ENCODE measurements around the gene TUBA3D. TPM values are rescaled to one million over a fixed set of nuclear protein-coding genes. Genes with fewer than 3 reads are reported as not detected.
"Not testable (repeated sequence)": the region's sequence is repeated elsewhere in the genome, so short reads cannot be mapped to it uniquely, and the experiment has no call there.

The TUBA3D gene
- total and polyA plus RNA-seq, 7 experiments from 2014 or later = not detected

DNA sequence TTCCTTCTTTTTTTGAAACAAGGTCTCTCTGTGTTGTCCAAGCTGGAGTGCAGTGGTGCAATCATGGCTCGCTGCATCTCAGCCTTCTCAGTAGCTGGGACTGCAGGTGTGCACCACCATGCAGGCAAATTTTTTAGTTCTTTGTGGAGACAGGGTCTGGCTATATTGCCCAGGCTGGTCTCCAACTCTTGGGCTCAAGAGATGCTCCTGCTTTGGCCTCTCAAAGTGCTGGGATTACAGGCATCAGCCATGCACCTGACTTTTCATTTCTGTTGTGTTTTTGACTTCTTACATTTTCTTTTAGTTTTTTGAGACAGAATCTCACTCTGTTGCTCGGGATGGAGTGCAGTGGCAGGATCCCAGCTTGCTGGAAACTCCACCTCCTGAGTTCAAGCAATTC lies 49.3 kb downstream of the TUBA3D start:
- intact Hi-C loops (cut with micrococcal nuclease) = loop anchor here (10.0 kb wide), 2 partner anchors 110 to 150 kb away; no protein-coding TSS in a partner anchor
- ATAC-seq = not testable (repeated sequence)

DNA sequence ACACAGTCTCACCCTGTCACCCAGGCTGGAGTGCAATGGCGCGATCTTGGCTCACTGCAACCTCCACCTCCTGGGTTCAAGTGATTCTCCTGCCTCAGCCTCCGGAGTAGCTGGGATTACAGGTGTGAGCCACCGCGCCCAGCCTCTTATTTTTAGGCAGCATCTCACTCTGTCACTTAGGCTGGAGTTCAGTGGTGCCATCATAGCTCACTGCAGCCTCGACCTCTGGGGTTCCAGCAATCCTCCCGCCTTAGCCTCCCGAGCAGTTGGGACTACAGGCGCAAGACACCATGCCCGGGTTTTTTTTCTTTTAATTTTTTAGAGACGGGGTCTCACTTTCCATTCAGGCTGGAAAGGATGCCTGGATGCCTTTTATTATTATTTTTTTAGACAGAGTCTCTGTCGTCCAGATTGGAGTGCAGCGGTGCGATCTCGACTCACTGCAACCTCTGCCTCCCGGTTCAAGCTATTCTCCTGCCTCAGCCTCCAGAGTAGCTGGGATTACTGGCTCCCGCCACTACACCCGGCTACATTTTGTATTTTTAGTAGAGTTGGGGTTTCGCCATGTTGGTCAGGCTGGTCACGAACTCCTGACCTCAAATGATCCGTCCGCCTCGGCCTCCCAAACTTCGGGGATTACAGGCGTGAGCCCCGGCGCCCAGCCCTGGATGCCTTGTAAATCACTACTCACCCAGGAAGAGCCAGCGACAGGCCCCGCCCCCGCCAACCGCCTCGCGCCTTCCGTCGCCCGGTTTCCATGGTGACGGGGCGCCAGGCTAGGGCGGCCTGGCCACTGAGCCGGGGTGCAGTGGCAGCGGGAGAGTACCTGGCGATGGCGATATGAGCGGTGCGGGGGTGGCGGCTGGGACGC lies 51.4 kb downstream of the TUBA3D start, which contains the start of gene CCDC74A:
Gene CCDC74A (plus strand): TSS at position 758 of the 871 bp plus-strand sequence. CDS start 83 bp downstream, at position 841.
- H3K27ac ChIP-seq (ENCODE audit: low read depth, low read length) = peak within 1 kb of the TSS; percentile 35

More for the DNA sequence above, 49.3 kb downstream of the TUBA3D start:
- H3K9me3 Mint-ChIP-seq; H3K36me3 ChIP-seq (ENCODE audit: control insufficient read depth in 2 of 3, insufficient read depth in 3 of 3, low read length in 3 of 3); H3K4me3 Mint-ChIP-seq; H3K4me1 ChIP-seq (ENCODE audit: control insufficient read depth in 2 of 2, insufficient read depth in 2 of 2, low read length in 2 of 2); H3K9me3 ChIP-seq (ENCODE audit: control insufficient read depth in 2 of 3, low read length in 3 of 3); DNase-seq; H3K36me3 Mint-ChIP-seq; H3K27me3 ChIP-seq (ENCODE audit: control insufficient read depth in 2 of 2, insufficient read depth in 2 of 2, low read length in 2 of 2); H3K27me3 Mint-ChIP-seq; H3K27ac Mint-ChIP-seq; H3K4me3 ChIP-seq (ENCODE audit: low read length); POLR2A ChIA-PET; H3K27ac ChIP-seq (ENCODE audit: low read depth, low read length); CTCF ChIA-PET: not testable (repeated sequence)
- peaks cover 0 to 15% (median 6%) of the 10 kb centered on the region in 7 donors for H3K4me1 Mint-ChIP-seq

DNA sequence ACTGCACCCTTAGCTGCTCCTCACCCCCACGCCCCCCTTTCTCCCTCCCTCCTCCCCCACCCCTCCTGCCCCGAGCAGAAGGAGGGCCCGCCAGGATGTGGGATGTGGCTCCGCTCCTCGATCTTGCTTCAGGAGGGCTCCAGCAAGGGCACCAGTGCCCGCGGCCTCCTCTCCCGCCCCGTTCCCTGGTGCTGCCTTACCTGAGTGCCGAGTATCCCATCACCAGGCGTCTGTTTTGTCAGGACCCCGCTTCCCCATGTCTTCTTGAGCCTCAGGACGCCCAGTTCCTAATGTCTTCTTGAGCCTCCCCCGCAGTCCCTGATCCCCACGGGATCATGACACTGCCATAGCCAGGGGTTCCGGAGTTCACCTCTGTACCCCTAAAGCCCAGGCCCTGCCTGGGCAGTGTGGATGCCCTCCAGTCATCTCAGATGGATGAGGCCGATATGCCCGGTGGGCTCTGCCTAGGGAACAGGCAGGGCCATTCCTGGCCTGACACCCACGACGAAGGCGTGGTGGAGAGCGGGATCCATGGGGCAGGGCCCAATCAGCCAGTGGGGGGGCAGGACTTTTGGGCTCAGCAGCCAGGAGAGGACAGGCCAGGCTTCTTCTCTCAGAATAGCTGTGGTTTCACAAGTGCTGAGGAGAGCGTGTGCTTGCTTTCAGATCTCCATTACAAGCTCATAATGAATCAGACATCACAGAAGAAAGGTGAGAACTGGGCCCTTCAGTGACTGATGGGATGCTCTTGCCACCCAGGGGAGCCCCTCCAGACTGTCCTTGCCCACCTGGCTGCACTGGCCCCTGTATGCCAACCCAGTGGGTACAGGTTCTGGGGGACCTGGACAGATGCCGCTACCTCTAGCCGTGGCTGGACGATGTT lies 53.3 kb downstream of the TUBA3D start:
- H3K4me1 Mint-ChIP-seq = peaks cover 0 to 15% (median 6%) of the 10 kb centered on the region in 7 donors
- H3K9me3 ChIP-seq (ENCODE audit: control insufficient read depth in 2 of 3, low read length in 3 of 3); H3K27me3 ChIP-seq (ENCODE audit: control insufficient read depth in 2 of 2, insufficient read depth in 2 of 2, low read length in 2 of 2); ATAC-seq; H3K4me1 ChIP-seq (ENCODE audit: control insufficient read depth in 2 of 2, insufficient read depth in 2 of 2, low read length in 2 of 2); H3K4me3 ChIP-seq (ENCODE audit: low read length); H3K9me3 Mint-ChIP-seq; POLR2A ChIA-PET; H3K27me3 Mint-ChIP-seq; H3K27ac ChIP-seq (ENCODE audit: low read depth, low read length); CTCF ChIA-PET; H3K36me3 Mint-ChIP-seq; H3K36me3 ChIP-seq (ENCODE audit: control insufficient read depth in 2 of 3, insufficient read depth in 3 of 3, low read length in 3 of 3): not testable (repeated sequence)
- DNase-seq = peak in 1 of 9 donors; percentile 10
- H3K27ac Mint-ChIP-seq = peak overlapping the region in 3 of 9 donors; percentile 3 to 68 (median 62)
- intact Hi-C loops (cut with micrococcal nuclease) = loop anchor here (10.0 kb wide), 2 partner anchors 114 to 146 kb away; no protein-coding TSS in a partner anchor
- peak overlapping the region; percentile 60 to 91 (median 73) for H3K4me3 Mint-ChIP-seq

More for the DNA sequence above, 51.4 kb downstream of the TUBA3D start, which contains the start of gene CCDC74A:
- H3K9me3 ChIP-seq (ENCODE audit: control insufficient read depth in 2 of 3, low read length in 3 of 3); H3K36me3 Mint-ChIP-seq; H3K27me3 ChIP-seq (ENCODE audit: control insufficient read depth in 2 of 2, insufficient read depth in 2 of 2, low read length in 2 of 2); H3K36me3 ChIP-seq (ENCODE audit: control insufficient read depth in 2 of 3, insufficient read depth in 3 of 3, low read length in 3 of 3); H3K9me3 Mint-ChIP-seq; CTCF ChIA-PET; H3K4me1 ChIP-seq (ENCODE audit: control insufficient read depth in 2 of 2, insufficient read depth in 2 of 2, low read length in 2 of 2); H3K27me3 Mint-ChIP-seq: not testable (repeated sequence)
- peak within 1 kb of the TSS; percentile 27 for H3K4me3 ChIP-seq (ENCODE audit: low read length)
- Mint-ChIP-seq H3K4me3 (peak within 1 kb of the TSS; percentile 83 to 91 (median 88)), H3K27ac (peak within 1 kb of the TSS; percentile 33 to 88 (median 77)), H3K4me1 (peaks cover 0 to 15% (median 6%) of the 10 kb centered on the region in 7 donors)
- intact Hi-C loops (cut with micrococcal nuclease) = loop anchor here (1.0 to 10.0 kb wide), 3 partner anchors 35 to 147 kb away; partner anchors contain the start of gene MZT2A (in 2 of the 2)
- DNase-seq (peak; percentile 70 to 85 (median 74)), ATAC-seq (peak; percentile 91)
- POLR2A ChIA-PET = interaction anchor here (0.7 to 1.4 kb wide), 2 partner anchors 22 to 35 kb away, joined by 3 read pairs; partner anchors contain the start of gene MZT2A

DNA sequence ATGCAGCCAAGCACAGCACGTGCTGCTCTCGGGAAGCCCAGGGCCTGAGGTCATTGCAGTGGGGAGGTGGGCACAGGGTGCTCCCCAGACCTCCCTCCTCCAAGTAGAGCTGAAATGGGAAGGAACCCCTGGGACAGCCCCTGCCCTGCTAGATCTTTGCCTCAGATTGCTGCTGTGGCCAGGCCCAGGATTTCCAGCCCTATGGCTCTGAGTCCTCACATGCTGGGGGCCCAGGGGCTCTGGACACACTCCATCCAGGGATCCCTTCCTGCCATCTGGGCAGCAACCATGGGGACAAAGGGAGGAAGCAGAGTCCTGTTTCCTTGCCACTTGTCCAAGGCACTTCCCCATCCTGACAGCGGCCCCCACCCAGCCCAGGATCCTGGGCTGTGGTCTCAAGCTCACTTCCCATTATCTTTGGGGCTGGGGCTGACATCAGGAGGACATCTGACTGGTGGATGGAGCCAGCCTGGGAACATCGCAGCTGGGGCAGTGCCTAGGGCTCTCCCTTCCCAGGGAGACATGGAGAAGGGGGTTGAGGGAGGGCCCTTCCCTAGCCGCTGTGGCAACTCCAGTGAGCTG lies 54.0 kb downstream of the TUBA3D start:
- DNase-seq; H3K9me3 ChIP-seq (ENCODE audit: control insufficient read depth in 2 of 3, low read length in 3 of 3); H3K27me3 Mint-ChIP-seq; ATAC-seq; H3K4me1 ChIP-seq (ENCODE audit: control insufficient read depth in 2 of 2, insufficient read depth in 2 of 2, low read length in 2 of 2); H3K27me3 ChIP-seq (ENCODE audit: control insufficient read depth in 2 of 2, insufficient read depth in 2 of 2, low read length in 2 of 2); CTCF ChIA-PET; H3K36me3 ChIP-seq (ENCODE audit: control insufficient read depth in 2 of 3, insufficient read depth in 3 of 3, low read length in 3 of 3); H3K27ac Mint-ChIP-seq; H3K36me3 Mint-ChIP-seq; POLR2A ChIA-PET; H3K4me3 ChIP-seq (ENCODE audit: low read length); H3K27ac ChIP-seq (ENCODE audit: low read depth, low read length); H3K9me3 Mint-ChIP-seq: not testable (repeated sequence)
- intact Hi-C loops (cut with micrococcal nuclease) = loop anchor here (10.0 kb wide), 2 partner anchors 115 to 145 kb away; no protein-coding TSS in a partner anchor
- Mint-ChIP-seq H3K4me1 (peaks cover 0 to 15% (median 6%) of the 10 kb centered on the region in 7 donors), H3K4me3 (peak overlapping the region in 5 of 10 donors; percentile 69 to 91 (median 76))

DNA sequence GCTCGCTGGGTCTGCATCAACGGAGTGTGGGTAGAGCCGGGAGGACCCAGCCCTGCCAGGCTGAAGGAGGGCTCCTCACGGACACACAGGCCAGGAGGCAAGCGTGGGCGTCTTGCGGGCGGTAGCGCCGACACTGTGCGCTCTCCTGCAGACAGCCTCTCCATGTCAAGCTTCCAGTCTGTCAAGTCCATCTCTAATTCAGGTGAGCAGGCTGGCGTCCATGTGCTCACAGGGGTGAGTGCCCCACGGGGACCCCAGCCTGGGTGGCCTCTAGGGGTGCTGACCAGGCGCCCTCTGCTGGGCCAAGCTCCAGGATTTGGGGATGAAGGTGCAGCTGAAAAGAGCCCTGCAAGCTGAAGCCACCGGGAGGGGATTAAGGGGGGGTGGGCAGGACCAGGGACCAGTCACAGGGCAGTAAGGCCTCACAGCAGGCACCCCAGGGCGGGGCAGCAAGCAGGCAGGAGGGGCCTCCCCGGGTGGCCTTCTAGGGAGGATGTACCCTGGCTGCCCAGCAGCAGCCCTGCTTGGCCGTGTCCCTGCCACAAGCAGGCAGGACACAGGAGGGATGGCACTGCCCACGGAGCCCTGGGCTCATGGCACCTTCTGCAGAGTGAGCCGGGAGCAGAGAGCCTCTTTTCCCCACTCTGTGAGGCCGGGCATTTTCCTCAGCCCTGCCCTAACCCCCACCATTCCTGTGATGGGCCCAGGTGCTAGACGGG lies 54.9 kb downstream of the TUBA3D start:
- H3K36me3 ChIP-seq (ENCODE audit: control insufficient read depth in 2 of 3, insufficient read depth in 3 of 3, low read length in 3 of 3); POLR2A ChIA-PET; DNase-seq; H3K4me3 ChIP-seq (ENCODE audit: low read length); H3K4me1 ChIP-seq (ENCODE audit: control insufficient read depth in 2 of 2, insufficient read depth in 2 of 2, low read length in 2 of 2); H3K27me3 Mint-ChIP-seq; H3K9me3 Mint-ChIP-seq; intact Hi-C loops (cut with micrococcal nuclease); H3K36me3 Mint-ChIP-seq; H3K4me3 Mint-ChIP-seq; H3K27me3 ChIP-seq (ENCODE audit: control insufficient read depth in 2 of 2, insufficient read depth in 2 of 2, low read length in 2 of 2); H3K27ac ChIP-seq (ENCODE audit: low read depth, low read length); CTCF ChIA-PET; ATAC-seq; H3K9me3 ChIP-seq (ENCODE audit: control insufficient read depth in 2 of 3, low read length in 3 of 3); H3K27ac Mint-ChIP-seq: not testable (repeated sequence)
- H3K4me1 Mint-ChIP-seq = peaks cover 0 to 15% (median 6%) of the 10 kb centered on the region in 7 donors

All from naive thymus-derived CD4-positive, alpha-beta T cell (primary cell).